Adrenal gland (tissue), 5 donors: Measurements from ENCODE around the gene GGT7.

ENCODE experiments used
- CTCF ChIP-seq, 6 experiments: fragments of 450-650 bp in 4 of 6; fragments of 200-600 bp in 2 of 6; sonication (generic) in 1 of 6; IDR thresholded peaks; 1 replicate in 5 of 6; 2 replicates in 1 of 6; pipeline versions ENCODE4 v1.5.1 to v1.8.0; 2016 to 2021; ENCODE audit warnings: antibody characterized with exemption in 6 of 6, mild to moderate bottlenecking in 2 of 6, moderate library complexity in 1 of 6
- POLR2A ChIP-seq, 2 donors: fragments of 450-650 bp; IDR thresholded peaks; one replicate each; pipeline ENCODE4 v1.6.1; 2017; ENCODE audit warnings: antibody characterized with exemption in 2 of 2, mild to moderate bottlenecking in 2 of 2, moderate library complexity in 1 of 2
- donor health status: DM: no; HTN: no; CAD: no.

- no peak for TF ChIP-seq POLR2A (IDR thresholded peaks at IDR 0.05)
- no peak for TF ChIP-seq CTCF (IDR thresholded peaks at IDR 0.05)
Measured at GRCh38 chr20:34842143-34842542, 30.5 kb downstream of the GGT7 start.
